HG03520 (cell line): ENCODE data around the gene SLFNL1.

ENCODE experiments used
- ATAC-seq: cut with Tn5 transposase; IDR thresholded peaks from one replicate; pipeline ENCODE4 v1.9.1; 2021; ENCODE audit warnings: mild to moderate bottlenecking, moderate library complexity; ENCODE audit not compliant: unreplicated experiment

SLFNL1 gene

DNA sequence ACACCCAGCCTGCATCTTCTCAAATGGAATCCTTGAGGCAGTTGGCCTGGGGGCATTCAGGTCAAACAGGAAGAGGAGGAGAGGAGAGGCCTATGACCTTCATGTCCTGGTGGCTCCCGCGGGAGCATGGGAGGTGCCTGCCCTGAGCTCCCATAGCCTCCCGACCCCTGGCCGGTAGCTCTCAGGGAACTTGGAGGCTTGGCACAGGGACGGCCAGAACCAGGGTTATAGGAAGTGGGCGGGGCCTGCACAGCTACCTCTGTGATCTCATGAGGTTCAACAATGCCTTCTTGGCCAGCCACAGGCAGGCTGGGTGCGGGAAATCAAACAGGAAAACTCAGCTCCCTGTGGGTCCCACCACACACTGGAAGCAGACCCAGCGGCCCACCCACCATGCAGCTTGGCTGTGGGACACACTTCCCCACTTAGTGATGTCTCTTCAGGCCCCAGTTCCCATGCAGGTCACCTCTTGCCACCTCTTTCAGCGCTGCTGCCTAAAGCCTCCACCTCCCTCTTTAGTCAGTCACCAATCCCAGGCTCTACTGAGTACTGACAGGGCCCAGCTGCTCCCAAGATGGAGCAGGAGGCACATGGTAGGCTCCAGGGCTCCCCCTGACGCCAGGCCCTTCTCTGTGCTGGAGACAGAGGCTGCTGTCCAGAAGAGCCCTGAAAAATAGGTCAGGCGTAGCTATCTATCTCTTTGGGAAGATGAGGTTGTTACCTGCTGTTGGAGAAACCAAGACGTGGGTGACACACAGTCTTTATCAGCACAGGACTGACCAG lies at the start of gene SLFNL1:
Gene SLFNL1 (minus strand): TSS at position 200 of the 783 bp plus-strand sequence. CDS start 1,065 bp downstream, outside the sequence.
- ATAC-seq: no peak

DNA sequence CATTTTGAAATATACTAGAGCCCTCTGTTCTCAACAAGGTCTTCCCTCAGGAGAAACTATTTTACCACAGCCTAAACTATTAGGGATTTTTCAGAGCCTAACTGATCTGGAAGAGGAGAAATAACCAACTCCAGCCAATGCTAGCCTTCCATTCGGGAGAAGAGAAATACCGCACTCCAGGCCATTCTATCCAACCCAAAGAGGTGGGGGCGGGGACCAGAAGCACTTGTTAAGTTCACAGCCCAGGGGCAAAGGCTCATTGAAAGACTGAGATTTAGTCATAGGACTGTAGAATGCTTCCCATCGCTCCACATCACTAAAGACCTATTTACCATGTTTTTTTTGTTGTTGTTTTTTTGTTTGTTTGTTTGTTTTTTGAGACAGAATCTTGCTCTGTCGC lies 35.4 kb upstream of the SLFNL1 start:
- ATAC-seq: no peak

DNA sequence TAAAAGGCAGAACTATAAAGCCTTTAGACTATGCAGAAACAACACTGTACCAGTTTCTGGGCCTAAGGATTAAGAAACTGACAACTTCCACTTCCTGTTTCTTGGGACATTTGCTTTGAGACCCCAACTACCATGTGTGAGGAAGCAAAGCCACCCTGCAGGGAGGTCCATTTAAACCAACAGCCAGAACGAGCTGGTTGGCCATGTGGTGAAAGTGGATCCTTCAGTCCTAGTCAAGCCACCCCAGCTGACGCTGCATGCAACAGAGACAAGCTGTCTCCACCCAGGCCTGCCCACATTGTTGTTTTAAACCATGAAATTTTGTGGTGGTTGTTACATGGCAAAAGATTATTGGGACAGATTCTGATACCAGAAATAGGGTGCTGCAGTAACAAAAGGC lies 31.8 kb upstream of the SLFNL1 start:
- ATAC-seq: no peak

DNA sequence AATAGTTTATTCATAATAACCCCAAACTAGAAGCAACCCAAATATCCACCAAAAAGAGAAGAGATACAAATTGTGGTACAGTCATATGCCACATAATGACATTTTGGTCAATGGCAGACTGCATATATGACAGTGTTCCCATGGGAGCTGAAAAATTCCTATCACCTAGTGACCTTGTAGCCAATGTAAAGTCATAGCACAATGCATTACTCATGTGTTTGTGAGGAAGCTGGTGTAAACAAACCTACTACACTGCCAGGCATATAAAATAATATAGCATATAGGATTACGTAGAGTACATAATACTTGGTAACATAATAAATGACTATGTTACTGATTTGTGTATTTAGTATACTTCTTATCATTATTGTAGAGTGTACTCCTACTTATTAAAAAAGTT lies 29.5 kb upstream of the SLFNL1 start:
- ATAC-seq: no peak

DNA sequence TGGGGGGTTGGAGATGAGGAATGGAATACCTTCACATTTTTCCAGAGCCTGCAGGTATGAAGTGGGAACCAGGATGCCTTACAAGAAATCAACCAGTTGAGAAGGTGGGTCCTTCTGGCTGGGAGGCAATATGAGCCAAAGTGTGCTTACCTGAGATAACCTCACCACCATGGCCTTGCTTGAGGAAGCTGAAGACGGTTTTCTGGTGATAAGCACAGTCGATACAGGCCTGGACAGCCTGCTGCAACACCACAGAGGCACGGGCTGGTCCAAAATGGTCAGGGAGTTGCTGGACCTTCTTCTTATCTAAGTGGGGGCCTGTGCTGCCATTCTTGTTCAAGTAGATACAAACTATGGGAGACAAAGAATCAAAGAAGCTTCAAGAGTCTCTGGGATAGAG lies 27.0 kb upstream of the SLFNL1 start:
- ATAC-seq: no peak

DNA sequence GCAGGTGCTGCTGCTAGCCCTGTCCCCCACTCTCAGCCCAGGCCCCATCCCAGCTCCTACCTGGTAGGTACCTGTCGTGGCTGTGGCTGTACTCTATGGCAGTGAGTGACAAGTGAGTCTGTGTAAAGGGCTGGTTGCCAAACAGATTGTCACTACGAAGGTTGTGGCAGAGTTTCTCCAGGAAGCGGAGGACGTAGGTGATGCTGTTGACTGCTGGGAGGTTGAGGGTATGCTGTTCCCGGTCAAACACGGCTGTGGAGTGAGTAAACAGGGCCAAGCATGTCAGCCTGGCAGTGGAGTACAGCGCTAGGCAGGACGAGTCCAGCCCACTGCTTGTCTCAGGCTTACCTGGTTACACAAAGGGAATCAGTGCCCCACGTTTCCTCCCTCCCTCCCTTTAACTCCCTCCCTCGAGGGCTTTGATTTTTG lies 24.8 kb upstream of the SLFNL1 start:
- no peak for ATAC-seq

DNA sequence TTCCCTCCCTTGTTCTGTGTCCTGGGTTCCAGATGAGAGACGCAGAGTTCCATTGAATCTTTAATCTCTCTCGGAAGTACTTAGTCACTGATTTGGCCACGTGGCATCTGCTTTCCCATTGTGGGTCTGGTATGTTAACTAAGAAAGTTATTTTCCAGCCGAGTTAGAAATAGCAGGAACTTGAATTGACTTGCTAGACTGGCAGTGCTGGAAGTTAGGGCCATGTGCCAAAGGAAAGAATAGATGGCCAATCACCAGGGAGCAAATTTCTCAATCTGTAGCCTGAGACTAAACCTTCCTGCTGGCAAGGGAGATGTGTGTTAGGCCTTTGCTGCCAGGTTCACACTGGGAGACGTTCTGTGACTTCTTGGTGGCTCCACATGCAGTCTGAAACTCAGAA lies 24.2 kb upstream of the SLFNL1 start:
- ATAC-seq: no peak

DNA sequence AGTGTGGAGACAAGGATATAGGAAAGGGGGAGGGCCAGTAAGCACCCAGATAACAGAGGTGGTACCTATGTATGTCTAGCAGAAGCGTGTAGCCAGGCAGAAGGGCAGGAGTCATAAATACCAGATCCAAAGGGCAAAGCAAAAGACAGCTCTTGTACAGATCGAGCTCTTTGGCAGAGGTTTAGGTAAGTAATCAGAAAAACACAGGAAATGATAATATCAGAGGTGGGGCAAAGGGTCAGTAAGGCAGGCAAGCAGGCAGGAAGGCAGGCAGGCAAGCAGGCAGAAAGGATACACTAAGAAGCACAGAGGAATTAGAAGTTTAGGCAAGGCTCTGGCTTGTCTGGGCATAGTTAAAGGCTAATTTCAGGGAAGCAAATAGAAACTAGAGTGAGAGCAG lies 22.7 kb upstream of the SLFNL1 start:
- no peak for ATAC-seq

DNA sequence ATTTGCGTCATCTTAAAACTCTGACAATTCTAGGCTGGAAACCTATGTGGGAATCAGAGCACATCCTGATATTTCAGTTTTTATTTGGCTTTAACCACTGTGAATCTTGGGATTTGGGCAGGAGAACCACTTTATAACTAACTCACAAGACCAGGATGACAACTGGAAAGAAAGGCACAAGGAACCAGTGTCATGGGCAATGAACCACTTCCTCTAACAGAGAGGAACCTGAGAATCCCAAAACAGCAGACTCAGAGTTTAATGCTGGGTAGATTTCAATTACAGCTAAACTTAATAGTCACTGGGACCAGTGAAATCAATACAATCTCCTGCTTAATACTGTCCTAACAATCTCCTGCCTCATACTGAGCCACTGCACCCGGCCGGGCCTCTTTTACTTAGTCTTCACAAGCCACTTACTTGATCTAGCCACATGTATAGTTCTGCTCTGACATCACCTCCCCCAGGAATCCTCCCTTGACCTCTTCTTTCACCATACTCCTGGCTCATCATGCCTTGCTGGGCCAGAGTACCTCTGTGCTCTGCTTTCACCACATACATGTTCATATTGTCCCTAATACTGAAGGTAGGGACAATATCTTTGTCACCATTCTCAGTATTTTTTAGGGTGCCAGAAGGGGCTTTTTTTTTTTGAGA lies 20.2 kb upstream of the SLFNL1 start:
- no peak for ATAC-seq

DNA sequence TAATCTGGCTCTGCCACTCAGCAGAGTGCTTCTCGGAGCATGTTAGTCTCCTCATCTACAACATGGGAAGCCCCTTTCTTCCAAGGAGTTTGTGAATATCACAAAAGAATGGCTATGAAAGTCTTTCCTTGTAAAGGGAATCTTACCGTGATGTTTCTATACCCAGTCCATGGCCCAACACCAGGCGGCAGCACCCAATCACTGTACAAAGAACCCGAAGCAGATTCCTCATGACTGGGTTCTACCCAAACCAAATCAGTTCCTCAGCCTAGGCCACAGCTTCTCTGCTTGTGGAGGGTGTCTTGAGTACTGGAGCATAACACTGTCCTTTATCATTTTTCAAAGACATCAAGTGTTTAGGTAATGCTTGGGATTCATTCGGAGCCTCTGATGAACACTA lies 16.6 kb upstream of the SLFNL1 start:
- ATAC-seq: no peak

DNA sequence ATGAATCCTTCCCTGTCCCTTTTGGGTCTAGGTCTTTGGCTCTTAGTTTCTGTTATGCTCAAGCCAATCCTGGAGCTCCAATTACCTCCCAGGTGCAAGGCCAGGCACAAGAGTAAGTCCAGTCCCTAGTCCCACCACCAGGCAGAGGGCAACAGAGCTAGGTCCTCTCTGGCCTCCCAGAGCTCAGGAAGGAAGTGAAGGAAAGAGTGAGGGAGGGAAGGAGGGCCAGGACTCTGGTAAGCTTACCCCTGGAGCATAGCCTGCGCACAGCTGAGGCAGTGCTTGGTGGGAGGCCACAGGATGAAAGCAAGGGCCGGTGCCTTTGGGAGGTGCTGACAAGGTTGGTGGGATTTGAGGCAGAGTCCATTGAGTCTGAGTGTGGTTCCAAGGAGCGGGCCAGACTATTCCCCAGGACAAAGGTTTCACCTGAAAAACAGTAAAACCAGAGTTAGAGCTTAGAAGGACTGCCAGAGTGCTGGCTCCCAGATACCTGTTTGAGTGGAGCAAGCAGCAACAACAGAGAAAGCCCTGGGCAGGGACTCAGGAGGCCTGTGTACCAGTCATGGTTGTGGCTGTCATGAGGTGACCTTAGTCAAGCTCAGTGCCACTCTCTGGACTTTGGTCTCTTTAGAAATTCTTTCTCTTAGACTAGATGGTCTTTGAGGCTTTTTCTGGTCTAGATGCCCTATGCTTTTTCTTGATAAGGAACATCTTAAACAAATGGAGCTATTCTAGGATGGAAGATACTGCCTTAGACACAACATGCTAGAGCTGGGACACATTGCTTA lies 15.8 kb upstream of the SLFNL1 start:
- ATAC-seq: no peak

DNA sequence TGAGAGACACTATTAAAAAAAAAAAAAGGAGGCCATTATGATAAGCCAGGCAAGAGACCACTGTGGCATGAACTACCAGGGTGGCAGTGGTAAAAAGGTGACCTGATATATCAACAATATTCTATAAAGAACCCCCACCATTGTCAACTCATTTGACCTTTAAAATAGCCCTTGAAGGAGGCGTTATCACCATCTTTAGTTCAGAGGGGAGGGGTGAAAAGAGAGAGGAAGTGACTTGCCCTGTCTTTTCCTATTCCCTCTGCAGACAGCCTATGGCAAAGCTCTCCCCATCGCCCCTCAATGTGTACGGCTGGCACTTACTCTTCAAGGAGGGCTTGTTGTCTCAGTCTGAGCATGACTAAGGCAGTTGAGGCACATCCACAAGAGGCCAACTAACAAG lies 11.7 kb upstream of the SLFNL1 start:
- ATAC-seq: no peak

DNA sequence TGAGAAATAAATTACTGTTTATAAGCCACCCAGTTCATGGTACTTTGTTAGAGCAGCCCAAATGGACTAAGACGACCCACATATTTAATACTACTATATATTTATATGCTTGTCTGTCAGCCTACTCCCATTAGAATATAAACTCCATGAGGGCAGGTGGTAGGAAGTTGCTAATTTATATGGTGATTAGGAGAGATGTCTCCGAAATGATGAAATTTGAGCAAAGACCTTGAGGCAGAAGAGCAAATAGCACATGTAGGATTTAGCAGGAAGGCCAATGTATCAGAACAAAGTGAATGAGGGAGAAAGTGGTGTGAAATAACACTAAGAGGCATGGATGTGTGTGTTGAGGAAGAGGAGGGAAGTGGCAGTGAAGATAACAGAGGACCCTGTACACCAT lies 10.6 kb upstream of the SLFNL1 start:
- no peak for ATAC-seq

DNA sequence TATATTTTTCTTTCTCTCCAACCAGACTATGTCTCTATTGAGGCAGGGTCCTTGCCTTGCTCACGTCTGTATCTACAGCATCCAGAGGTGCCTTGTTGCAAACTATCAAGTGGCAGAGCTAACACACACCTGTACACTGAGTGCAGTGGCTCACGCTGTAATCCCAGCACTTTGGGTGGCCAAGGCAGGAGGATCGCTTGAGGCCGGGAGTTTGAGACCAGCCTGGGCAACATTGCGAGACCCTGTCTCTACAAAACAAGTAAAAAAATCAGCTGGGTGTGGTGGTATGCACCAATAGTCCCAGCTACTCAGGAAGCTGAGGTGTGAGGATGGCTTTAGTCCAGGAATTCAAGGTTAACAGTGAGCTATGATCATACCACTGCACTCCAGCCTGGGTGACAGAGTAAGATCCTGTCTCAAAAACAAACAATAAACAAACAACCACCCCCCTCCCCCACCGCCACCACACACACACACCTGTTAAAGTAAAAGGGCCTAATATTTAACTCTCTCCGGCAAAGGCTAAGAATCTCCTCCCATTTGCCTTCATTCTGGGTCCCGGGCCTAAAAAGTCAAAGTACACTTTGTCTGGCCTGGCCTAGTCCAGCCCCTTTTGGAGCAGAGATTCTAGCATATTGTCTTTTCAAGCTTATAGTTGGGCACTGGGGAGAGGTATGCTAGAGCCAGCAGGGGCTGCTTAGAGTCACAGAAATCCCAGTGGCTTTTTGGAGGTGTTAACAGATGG lies 9.5 kb upstream of the SLFNL1 start:
- no peak for ATAC-seq

DNA sequence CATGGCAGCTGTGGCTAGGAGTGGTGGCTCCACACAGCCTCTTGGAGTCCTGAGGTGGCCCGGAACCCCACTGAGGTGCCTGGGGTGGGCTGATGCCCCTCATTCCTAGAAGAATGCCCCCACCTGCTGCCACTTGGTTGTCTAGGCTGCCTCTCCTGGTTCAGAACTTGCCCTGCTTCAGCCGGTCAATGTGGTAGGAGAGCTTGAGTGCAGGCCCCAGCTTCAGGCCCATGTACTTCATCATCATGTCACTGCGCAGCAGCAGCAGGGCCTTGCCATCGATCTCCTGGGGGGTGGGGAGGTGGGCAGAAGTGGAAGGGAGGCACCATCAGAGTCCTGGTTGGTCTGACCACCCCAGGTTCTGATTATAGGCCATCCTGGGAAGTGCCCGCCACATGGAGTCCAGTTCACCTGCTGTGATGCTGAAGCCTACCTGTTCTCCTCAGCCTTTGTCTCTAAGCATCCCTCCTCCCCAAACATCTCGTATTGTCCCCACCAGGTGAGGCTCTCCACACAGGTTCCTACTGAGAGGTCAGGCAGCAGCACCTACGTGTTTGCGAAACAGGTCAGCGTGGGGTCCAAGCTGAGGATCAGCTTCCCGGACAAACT lies 6.6 kb upstream of the SLFNL1 start:
- ATAC-seq: no peak

DNA sequence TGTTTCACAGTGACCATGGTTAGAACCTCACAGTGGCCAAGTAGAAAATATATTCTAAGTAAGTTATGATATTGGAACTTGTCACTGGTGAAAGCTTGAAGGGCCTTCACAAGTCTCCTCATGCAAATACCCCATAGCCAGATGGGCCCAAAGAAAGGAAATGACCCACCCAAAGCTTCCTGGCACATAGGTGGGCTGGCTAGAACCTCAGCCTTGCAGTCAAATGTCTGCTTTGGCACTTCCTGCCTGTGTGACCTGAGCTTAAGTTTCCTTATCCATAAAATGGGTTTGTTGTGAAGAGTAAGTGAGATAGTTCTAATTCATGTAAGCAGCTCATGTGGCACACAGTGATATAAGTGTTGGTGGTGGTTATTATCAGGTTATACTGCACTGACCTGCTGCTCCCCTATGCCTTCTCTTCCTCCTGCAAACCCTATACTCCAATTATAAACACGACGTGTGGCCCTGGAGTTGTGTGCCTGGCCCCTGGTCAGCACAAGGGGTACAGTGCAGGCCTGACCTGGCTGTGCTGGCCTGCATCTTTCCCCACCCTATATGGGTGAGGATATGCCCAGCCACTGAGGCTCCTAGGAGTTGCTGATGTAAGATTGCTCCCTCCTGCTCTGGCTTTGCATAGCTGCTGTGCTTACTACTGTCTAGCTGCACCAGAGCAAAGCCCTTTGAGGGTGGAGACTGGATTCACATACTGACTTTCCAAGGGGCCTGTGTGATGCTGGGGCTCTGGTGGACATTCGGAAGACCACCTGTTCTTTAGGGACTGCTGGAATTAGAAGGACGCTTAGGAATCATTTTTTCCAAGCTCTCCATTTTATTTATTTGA lies 4.7 kb upstream of the SLFNL1 start:
- no peak for ATAC-seq

DNA sequence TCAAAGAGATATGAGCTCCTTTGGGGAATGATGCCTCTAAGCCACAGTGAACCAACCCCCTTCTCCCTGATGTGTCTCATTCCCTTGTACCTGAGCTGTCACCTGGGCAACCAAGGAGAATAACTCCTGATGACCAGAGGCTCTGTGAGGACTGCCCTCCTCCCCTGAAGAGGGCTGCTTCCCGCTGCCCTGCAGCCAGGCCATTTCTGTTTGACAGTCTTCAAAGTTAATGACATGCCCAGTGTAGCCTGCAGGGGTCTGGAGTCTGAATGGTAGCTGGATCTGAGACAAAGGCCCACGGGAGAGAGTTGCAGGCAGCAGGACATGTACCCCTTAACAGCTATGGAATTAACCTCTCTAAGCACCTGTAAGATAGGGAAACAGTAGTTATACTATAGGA lies 3.4 kb upstream of the SLFNL1 start:
- ATAC-seq: no peak

DNA sequence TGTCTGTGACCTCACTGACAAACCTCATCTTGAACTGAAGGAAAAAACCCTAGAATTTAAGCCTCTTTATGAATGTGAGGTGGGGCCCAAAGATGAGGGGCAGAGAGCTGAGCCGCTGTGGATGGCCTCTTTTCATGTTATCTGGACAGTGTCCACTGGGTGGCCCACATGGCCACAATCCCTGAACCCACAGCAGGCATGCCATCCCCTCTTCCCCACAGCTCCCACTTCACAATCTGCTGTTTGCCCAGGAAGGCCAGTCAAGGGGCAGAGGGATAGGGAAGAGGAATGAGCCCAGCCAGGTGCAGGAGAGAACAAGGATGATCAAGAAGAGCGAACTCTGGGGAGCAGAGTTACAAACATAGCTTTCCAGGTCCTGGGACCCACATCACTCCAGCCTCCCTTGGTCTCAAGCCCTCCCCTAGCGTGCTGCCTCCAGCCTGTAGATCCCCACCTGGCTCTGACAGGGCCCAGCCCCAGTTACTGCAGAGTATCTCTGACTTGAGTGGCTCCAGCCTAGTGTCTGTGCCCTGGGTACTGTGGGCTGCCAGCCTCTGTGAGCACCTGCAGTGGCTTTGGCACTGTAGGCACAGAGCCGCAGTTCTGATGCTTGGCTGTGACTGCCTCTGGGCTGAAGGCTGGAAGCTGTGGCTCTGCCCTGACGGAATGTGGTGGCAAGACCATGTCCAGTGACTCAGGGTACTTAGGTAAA lies 1.9 kb upstream of the SLFNL1 start:
- ATAC-seq: no peak

DNA sequence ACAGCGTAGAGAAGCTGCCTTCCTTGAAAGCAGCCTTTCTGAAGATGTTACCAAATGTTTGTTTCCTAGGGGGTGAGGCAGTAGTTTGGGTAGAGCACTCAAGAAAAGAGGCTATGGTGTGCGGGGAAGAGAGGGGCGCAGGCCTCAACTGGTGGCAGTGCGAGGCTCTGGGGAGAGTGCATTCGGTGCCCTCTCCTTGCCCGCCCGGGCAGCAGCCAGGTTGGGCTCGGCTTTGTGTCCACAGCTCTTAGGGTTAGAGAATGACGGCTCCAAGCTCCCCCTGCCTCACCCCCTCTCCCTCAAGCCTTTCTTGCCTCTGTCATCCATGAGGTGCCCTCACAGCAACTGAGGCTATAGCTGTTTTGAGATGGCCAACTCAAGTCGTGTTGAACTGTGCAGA lies 899 bp upstream of the SLFNL1 start:
- no peak for ATAC-seq
